HepG2 (cell line): ENCODE results near the gene SMO. TPM values are rescaled to one million over a fixed set of nuclear protein-coding genes. Genes with fewer than 3 reads are reported as not detected.

ENCODE experiments used
- ARID5B ChIP-seq: IDR thresholded peaks from 2 replicates; pipeline ENCODE4 v1.4.0; 2020; ENCODE audit warnings: mild to moderate bottlenecking, missing genetic modification reagents
- BCL6 ChIP-seq: IDR thresholded peaks from 2 replicates; pipeline ENCODE4 v1.6.1; 2016; ENCODE audit warnings: missing genetic modification reagents, missing compliant biosample characterization
- FOXJ3 ChIP-seq: sonication (generic); formaldehyde crosslinking; IDR thresholded peaks from 2 replicates; pipeline ENCODE4 v1.4.0; 2020; ENCODE audit warnings: missing genetic modification reagents, mild to moderate bottlenecking, borderline replicate concordance
- FOXK1 ChIP-seq: sonication (generic); formaldehyde crosslinking; IDR thresholded peaks from 2 replicates; pipeline ENCODE4 v1.4.0; 2020; ENCODE audit warnings: low read depth, missing genetic modification reagents, borderline replicate concordance
- FOXK2 ChIP-seq: fragments of 450-650 bp; IDR thresholded peaks from 2 replicates; pipeline ENCODE4 v1.6.1; 2016
- FOXP4 ChIP-seq: sonication (generic); formaldehyde crosslinking; IDR thresholded peaks from 2 replicates; pipeline ENCODE4 v1.4.0; 2020; ENCODE audit warnings: missing genetic modification reagents
- GATAD2A ChIP-seq: IDR thresholded peaks from 2 replicates; pipeline ENCODE4 v1.6.1; 2016
- HNF4A ChIP-seq: sonication (generic); formaldehyde crosslinking; IDR thresholded peaks from 2 replicates; pipeline ENCODE4 v1.4.0; 2020; ENCODE audit warnings: missing genetic modification reagents
- KLF12 ChIP-seq: sonication (generic); formaldehyde crosslinking; IDR thresholded peaks from 2 replicates; pipeline ENCODE4 v1.4.0; 2020; ENCODE audit warnings: missing genetic modification reagents, borderline replicate concordance
- MLX ChIP-seq: IDR thresholded peaks from 2 replicates; pipeline ENCODE4 v1.6.1; 2016
- RXRB ChIP-seq: IDR thresholded peaks from 2 replicates; pipeline ENCODE4 v1.6.1; 2016; ENCODE audit warnings: borderline replicate concordance, missing genetic modification reagents, missing compliant biosample characterization
- SAP130 ChIP-seq: IDR thresholded peaks from 2 replicates; pipeline ENCODE4 v1.6.1; 2016; ENCODE audit warnings: low read depth
- ZMYM3 ChIP-seq: sonication (generic); formaldehyde crosslinking; IDR thresholded peaks from 2 replicates; pipeline ENCODE4 v1.5.1; 2020; ENCODE audit warnings: mild to moderate bottlenecking, missing genetic modification reagents
- ZNF652 ChIP-seq: IDR thresholded peaks from 2 replicates; pipeline ENCODE4 v1.6.1; 2016; ENCODE audit warnings: low read depth, borderline replicate concordance
- polyA plus RNA-seq, 8 experiments: library from polyadenylated mRNA; depleted of rRNA in 3 of 8; stranded (reverse) in 7 of 8; unstranded in 1 of 8; fragments of >200 nt; fragmentation: Illumina TruSeq in 4 of 8; extraction: Trizol in 4 of 8; gene quantifications; 2 replicates each; pipeline versions ENCODE4 v1.2.1 to v1.2.3, GENCODE V29; 2011 to 2016; ENCODE audit warnings: low read depth in 4 of 8, missing spikeins in 1 of 8, mixed read lengths in 1 of 8; ENCODE audit not compliant: insufficient read depth in 1 of 8
- total RNA-seq, 5 experiments: library from RNA; depleted of rRNA; stranded (reverse); fragments of >200 nt; fragmentation: Illumina TruSeq; extraction: Trizol; gene quantifications; 2 replicates each; pipeline ENCODE4 v1.2.3, GENCODE V29; 2016; ENCODE audit warnings: low read depth in 1 of 5

Gene SMO
- total and polyA plus RNA-seq, 2 of the 13 experiments (the other 11 are each of a cell fraction or from before 2014, with no cell fraction given): 23.8 to 32.3 TPM

- TF ChIP-seq ARID5B (CRISPR knock-in tag): peak; percentile 76; the same call in 1 of the 2 replicates
- 0 out of 2 replicates have a peak, but pooled peaks have one; percentile 11 for TF ChIP-seq FOXK2
- TF ChIP-seq ZMYM3: 0 out of 2 replicates have a peak, but pooled peaks have one; percentile 25
- TF ChIP-seq SAP130 (CRISPR knock-in tag): 0 out of 2 replicates have a peak, but pooled peaks have one; percentile 31
- 0 out of 2 replicates have a peak, but pooled peaks have one; percentile 63 for TF ChIP-seq MLX (CRISPR knock-in tag)
- TF ChIP-seq FOXK1: 0 out of 2 replicates have a peak, but pooled peaks have one; percentile 4
- peak; percentile 35; the same call in 1 of the 2 replicates for TF ChIP-seq FOXP4 (CRISPR knock-in tag)
- 0 out of 2 replicates have a peak, but pooled peaks have one; percentile 26 for TF ChIP-seq KLF12 (CRISPR knock-in tag)
- 0 out of 2 replicates have a peak, but pooled peaks have one; percentile 29 for TF ChIP-seq FOXJ3 (CRISPR knock-in tag)
- TF ChIP-seq RXRB (CRISPR knock-in tag): 0 out of 2 replicates have a peak, but pooled peaks have one; percentile 16
- TF ChIP-seq ZNF652 (CRISPR knock-in tag): peak; percentile 88
- TF ChIP-seq BCL6 (CRISPR knock-in tag): peak; percentile 72
- peak; percentile 24; the same call in 1 of the 2 replicates for TF ChIP-seq HNF4A (CRISPR knock-in tag)
- peak; percentile 72 for TF ChIP-seq GATAD2A (CRISPR knock-in tag)
These were observed 28.5 kb downstream of the SMO start (continued) for GRCh38 chr7:129216821-129217416.
